Measurements from ENCODE around the gene BCL2L11. TPM values are rescaled to one million over a fixed set of nuclear protein-coding genes. Genes with fewer than 3 reads are reported as not detected.

Gene BCL2L11
- total RNA-seq, 1 donor from 2014 or later: 19.3 TPM

DNA sequence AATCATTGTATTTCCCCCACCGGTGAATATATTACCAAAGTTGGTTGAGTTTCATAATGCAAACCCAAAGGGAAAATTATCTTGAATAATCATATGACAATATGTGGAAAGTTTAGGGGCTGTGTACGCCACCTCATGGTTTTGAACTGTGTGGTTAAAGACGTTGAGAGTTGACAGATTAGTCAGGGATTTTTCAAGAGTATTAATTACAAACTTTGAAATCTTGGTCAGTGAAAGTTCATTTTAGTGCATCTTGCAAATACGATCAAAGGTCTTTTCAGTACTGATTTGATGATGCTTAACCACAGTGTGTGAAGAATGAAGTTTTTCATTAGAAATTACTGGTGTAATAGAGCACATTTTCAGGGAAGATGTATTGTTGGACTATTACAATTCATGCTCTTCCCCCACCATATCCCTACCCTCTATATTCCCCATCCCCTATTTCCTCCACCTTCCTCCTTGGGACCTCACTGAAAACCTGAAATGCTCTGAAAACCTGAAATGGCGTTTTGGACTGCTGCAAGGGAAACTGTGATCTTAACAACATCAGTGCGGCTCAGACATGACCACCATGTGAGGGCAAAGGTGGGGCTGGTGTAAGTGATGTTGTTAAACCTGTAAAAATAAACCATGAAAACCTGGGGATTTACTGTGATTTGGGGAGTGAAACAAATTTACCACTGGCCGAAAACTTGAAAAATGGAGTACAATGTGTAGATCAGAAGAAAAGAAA, 4.5 kb upstream of the BCL2L11 start:
- Mint-ChIP-seq H3K27ac (ENCODE audit: unreplicated experiment) (no peak overlapping the region), H3K9me3 (ENCODE audit: unreplicated experiment) (no peaks in the 10 kb centered on the region), H3K4me3 (ENCODE audit: unreplicated experiment) (no peak overlapping the region), H3K4me1 (ENCODE audit: low read depth, unreplicated experiment) (peaks cover 11% of the 10 kb centered on the region), H3K27me3 (ENCODE audit: low read depth, unreplicated experiment) (peaks cover 24% of the 10 kb centered on the region), H3K36me3 (ENCODE audit: low read depth, unreplicated experiment) (no peaks in the 10 kb centered on the region)
- Histone ChIP-seq H3K27me3 (ENCODE audit: insufficient read depth, low read length) (peaks cover 50% of the 10 kb centered on the region), H3K27ac (ENCODE audit: low read depth, low read length) (no peak overlapping the region), H3K79me2 (ENCODE audit: insufficient read depth, low read length) (no peaks in the 10 kb centered on the region), H3K4me2 (ENCODE audit: low read length) (no peak overlapping the region), H3K9ac (ENCODE audit: low read length) (no peak overlapping the region), H4K20me1 (ENCODE audit: insufficient read depth, low read length) (no peaks in the 10 kb centered on the region), H3K4me1 (ENCODE audit: insufficient read depth, low read length) (peaks cover 30% of the 10 kb centered on the region), H3K36me3 (ENCODE audit: insufficient read depth, low read length) (no peaks in the 10 kb centered on the region), H3K4me3 (ENCODE audit: insufficient read depth, low read depth, low read length) (no peak overlapping the region), H2AFZ (ENCODE audit: low read depth, low read length) (no peak overlapping the region), H3K9me3 (ENCODE audit: insufficient read depth, low read depth, low read length) (no peaks in the 10 kb centered on the region)
- DNase-seq (ENCODE audit: low read depth) (no peak), FAIRE-seq (no peak)
- TF ChIP-seq, protein P1, sequence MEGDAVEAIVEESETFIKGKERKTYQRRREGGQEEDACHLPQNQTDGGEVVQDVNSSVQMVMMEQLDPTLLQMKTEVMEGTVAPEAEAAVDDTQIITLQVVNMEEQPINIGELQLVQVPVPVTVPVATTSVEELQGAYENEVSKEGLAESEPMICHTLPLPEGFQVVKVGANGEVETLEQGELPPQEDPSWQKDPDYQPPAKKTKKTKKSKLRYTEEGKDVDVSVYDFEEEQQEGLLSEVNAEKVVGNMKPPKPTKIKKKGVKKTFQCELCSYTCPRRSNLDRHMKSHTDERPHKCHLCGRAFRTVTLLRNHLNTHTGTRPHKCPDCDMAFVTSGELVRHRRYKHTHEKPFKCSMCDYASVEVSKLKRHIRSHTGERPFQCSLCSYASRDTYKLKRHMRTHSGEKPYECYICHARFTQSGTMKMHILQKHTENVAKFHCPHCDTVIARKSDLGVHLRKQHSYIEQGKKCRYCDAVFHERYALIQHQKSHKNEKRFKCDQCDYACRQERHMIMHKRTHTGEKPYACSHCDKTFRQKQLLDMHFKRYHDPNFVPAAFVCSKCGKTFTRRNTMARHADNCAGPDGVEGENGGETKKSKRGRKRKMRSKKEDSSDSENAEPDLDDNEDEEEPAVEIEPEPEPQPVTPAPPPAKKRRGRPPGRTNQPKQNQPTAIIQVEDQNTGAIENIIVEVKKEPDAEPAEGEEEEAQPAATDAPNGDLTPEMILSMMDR (IDR thresholded peaks at IDR 0.05; ENCODE audit: insufficient read depth, low read depth, low read length): no peak
- no peak for TF ChIP-seq EZH2 (IDR thresholded peaks at IDR 0.05; ENCODE audit: insufficient read depth, low read length)

DNA sequence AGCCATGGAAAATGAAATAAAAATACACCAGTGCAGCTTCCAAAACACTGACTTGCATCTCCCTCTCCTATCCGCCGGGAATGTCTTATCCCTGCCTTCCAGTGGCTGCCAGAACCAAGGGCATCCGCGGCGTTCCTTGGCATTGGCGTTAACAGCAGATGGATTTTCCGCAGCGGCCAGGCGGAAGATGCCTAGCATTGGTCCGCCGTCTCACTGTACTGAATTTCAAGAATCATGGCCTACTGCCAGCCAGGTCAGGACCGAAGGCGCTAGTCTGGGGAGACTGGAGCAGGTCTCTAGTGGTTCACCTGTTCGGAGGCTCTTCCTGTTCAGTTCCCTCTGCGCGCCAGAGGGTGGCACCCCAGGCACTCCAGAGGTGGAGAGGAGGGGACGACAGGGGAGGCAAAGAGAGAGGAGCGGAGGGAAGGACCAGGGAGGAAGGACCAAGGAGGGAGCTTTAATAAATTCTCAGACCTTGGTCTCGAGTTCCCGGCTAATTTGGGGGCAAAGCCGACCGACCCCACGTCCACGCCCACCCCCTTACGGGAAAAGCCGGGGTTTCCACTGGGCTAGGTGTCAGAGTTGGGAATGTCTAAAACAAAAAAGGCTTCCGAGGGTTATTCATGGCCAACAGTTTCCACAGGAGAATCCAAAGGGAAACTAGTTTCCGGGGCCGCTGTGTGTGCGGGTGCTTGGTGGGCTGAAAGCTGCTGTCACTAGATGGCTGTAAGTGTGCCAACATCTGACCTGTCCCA, 3.7 kb upstream of the BCL2L11 start:
- no peaks in the 10 kb centered on the region for H3K36me3 ChIP-seq (ENCODE audit: insufficient read depth, low read length)
- H3K9ac ChIP-seq (ENCODE audit: low read length): peak overlapping the region; percentile 48
- peaks cover 24% of the 10 kb centered on the region for H3K27me3 Mint-ChIP-seq (ENCODE audit: low read depth, unreplicated experiment)
- H3K79me2 ChIP-seq (ENCODE audit: insufficient read depth, low read length): no peaks in the 10 kb centered on the region
- DNase-seq (ENCODE audit: low read depth): peak; percentile 49
- no peak for TF ChIP-seq EZH2 (IDR thresholded peaks at IDR 0.05; ENCODE audit: insufficient read depth, low read length)
- TF ChIP-seq, protein P1 (IDR thresholded peaks at IDR 0.05; ENCODE audit: insufficient read depth, low read depth, low read length): peak; percentile 64
- H3K27me3 ChIP-seq (ENCODE audit: insufficient read depth, low read length): peaks cover 50% of the 10 kb centered on the region
- no peaks in the 10 kb centered on the region for H3K9me3 ChIP-seq (ENCODE audit: insufficient read depth, low read depth, low read length)
- H3K27ac ChIP-seq (ENCODE audit: low read depth, low read length): no peak overlapping the region
- peak overlapping the region; percentile 55 for H3K4me3 ChIP-seq (ENCODE audit: insufficient read depth, low read depth, low read length)
- no peak overlapping the region for H3K27ac Mint-ChIP-seq (ENCODE audit: unreplicated experiment)
- peak overlapping the region; percentile 79 for H3K4me3 Mint-ChIP-seq (ENCODE audit: unreplicated experiment)
- peaks cover 11% of the 10 kb centered on the region for H3K4me1 Mint-ChIP-seq (ENCODE audit: low read depth, unreplicated experiment)
- no peaks in the 10 kb centered on the region for H3K9me3 Mint-ChIP-seq (ENCODE audit: unreplicated experiment)
- FAIRE-seq: no peak
- H4K20me1 ChIP-seq (ENCODE audit: insufficient read depth, low read length): peaks cover 5% of the 10 kb centered on the region
- H2AFZ ChIP-seq (ENCODE audit: low read depth, low read length): peak overlapping the region; percentile 54
- no peaks in the 10 kb centered on the region for H3K36me3 Mint-ChIP-seq (ENCODE audit: low read depth, unreplicated experiment)
- peaks cover 36% of the 10 kb centered on the region for H3K4me1 ChIP-seq (ENCODE audit: insufficient read depth, low read length)
- peak overlapping the region; percentile 96 for H3K4me2 ChIP-seq (ENCODE audit: low read length)

All from astrocyte (in vitro differentiated cells and primary cell).